NCI-H187 (cell line): ENCODE results near the gene METTL21A.
"Not testable (repeated sequence)": the region's sequence is repeated elsewhere in the genome, so short reads cannot be mapped to it uniquely, and the experiment has no call there.

Experiments used
- DNase-seq, 2 experiments: peaks; one replicate each; lab custom pipeline; 2025; lab: John Stamatoyannopoulos, UW

The METTL21A gene

GRCh38 chr2:207625014-207625907 lies at the start of gene METTL21A:
Gene METTL21A, minus strand, starts transcription at chr2:207625394. Its CDS starts 1,019 bp downstream, at chr2:207624375.
- peak; percentile 49 to 77 for DNase-seq

- no peak for DNase-seq
These were observed 49.6 kb upstream of the METTL21A start for GRCh38 chr2:207674826-207675225.

- DNase-seq = no peak
These were observed 49.1 kb upstream of the METTL21A start for GRCh38 chr2:207674266-207674774.

GRCh38 chr2:207673431-207673830 lies 48.2 kb upstream of the METTL21A start:
- DNase-seq = no peak

GRCh38 chr2:207670887-207671286 lies 45.7 kb upstream of the METTL21A start:
- DNase-seq = no peak

- no peak for DNase-seq
These were observed 38.8 kb upstream of the METTL21A start for GRCh38 chr2:207663870-207664545.

- no peak for DNase-seq
These were observed 37.0 kb upstream of the METTL21A start for GRCh38 chr2:207662203-207662602.

- no peak for DNase-seq
These were observed 35.8 kb upstream of the METTL21A start for GRCh38 chr2:207660994-207661393.

- DNase-seq = no peak
These were observed 33.0 kb upstream of the METTL21A start for GRCh38 chr2:207658156-207658555.

- DNase-seq = no peak
These were observed 29.8 kb upstream of the METTL21A start for GRCh38 chr2:207655000-207655399.

GRCh38 chr2:207646582-207646981 lies 21.4 kb upstream of the METTL21A start:
- not testable (repeated sequence) for DNase-seq

GRCh38 chr2:207643892-207644291 lies 18.7 kb upstream of the METTL21A start:
- no peak for DNase-seq

GRCh38 chr2:207640661-207641060 lies 15.5 kb upstream of the METTL21A start:
- DNase-seq = no peak

GRCh38 chr2:207640160-207640559 lies 15.0 kb upstream of the METTL21A start:
- no peak for DNase-seq

- not testable (repeated sequence) for DNase-seq
These were observed 14.1 kb upstream of the METTL21A start for GRCh38 chr2:207639288-207639687.

- DNase-seq = no peak
These were observed 10.4 kb upstream of the METTL21A start for GRCh38 chr2:207635468-207636200.

GRCh38 chr2:207633686-207634085 lies 8.5 kb upstream of the METTL21A start:
- DNase-seq = no peak

- DNase-seq = no peak
These were observed 7.6 kb upstream of the METTL21A start for GRCh38 chr2:207632575-207633493.

- no peak for DNase-seq
These were observed 5.3 kb upstream of the METTL21A start for GRCh38 chr2:207630491-207630890.

GRCh38 chr2:207629553-207629952 lies 4.4 kb upstream of the METTL21A start:
- no peak for DNase-seq
